K562 (cell line): ENCODE results near the gene FRMD4A. TPM values are rescaled to one million over a fixed set of nuclear protein-coding genes. Genes with fewer than 3 reads are reported as not detected.

Experiments used
- ATAC-seq: fragments of 200-7000 bp; cut with Tn5 transposase; 3 replicates; pipeline ENCODE4 v1.9.1; 2020; ENCODE audit warnings: moderate library complexity
- BruUV-seq: library from RNA; stranded (reverse); fragments of 400-500 nt; replicated peaks from 2 replicates; lab custom pipeline; 2021; lab: Mats Ljungman, UMichigan
- CTCF ChIA-PET: fragments of 300-600 bp; formaldehyde crosslinking; extraction: SDS; loops from one replicate; lab custom pipeline; 2021; ENCODE audit warnings: low intra/inter-chr PET ratio; lab: Yijun Ruan, JAX
- POLR2A ChIA-PET: fragments of 300-600, 350-650 bp; sonication (Branson Sonifier 250); formaldehyde crosslinking; extraction: SDS; loops from one replicate; lab custom pipeline; 2021; ENCODE audit warnings: antibody characterized with exemption, inconsistent platforms; lab: Yijun Ruan, JAX
- DNase-seq, 4 experiments: peaks; one replicate each; pipeline versions ENCODE4 v3.0.0 to v3.0.0-alpha.2; 2011 to 2018; ENCODE audit warnings: low spot score in 3 of 4, mixed read lengths in 3 of 4; ENCODE audit errors: extremely low read depth in 1 of 4
- FAIRE-seq: peaks from 2 replicates; lab custom pipeline; 2011; peaks lifted over from hg19 to GRCh38; lab: Jason Lieb, UNC
- H2AFZ ChIP-seq: 2 replicates; pipeline ENCODE4 v1.6.0; 2011; ENCODE audit warnings: low read depth, low read length, control low read depth, inconsistent platforms
- H3K27ac ChIP-seq: fragments of 200-600 bp; 3 replicates; pipeline ENCODE4 v1.8.0; 2011; ENCODE audit warnings: low read depth, mild to moderate bottlenecking, control low read depth, inconsistent platforms, low read length, moderate library complexity, mixed read lengths; ENCODE audit errors: extremely low read depth
- H3K27me3 ChIP-seq, 2 experiments: fragments of 300-600 bp in 1 of 2; 2 replicates in 1 of 2; 3 replicates in 1 of 2; pipeline versions ENCODE4 v1.6.0 to v1.8.0; 2011; ENCODE audit warnings: inconsistent platforms in 2 of 2, low read length in 2 of 2, mild to moderate bottlenecking in 1 of 2, mixed read lengths in 1 of 2, moderate library complexity in 1 of 2; ENCODE audit not compliant: control insufficient read depth in 2 of 2, insufficient read depth in 2 of 2
- H3K36me3 ChIP-seq: fragments of 300-600 bp; 3 replicates; pipeline ENCODE4 v1.8.0; 2011; ENCODE audit warnings: mild to moderate bottlenecking, low read length, inconsistent platforms; ENCODE audit not compliant: control insufficient read depth, insufficient read depth
- H3K4me1 ChIP-seq, 2 experiments: fragments of 200-600 bp in 1 of 2; replicated peaks in 1 of 2; 2 replicates in 1 of 2; 3 replicates in 1 of 2; pipeline versions ENCODE4 v1.5.1 to v1.8.0; 2011; ENCODE audit warnings: inconsistent platforms in 2 of 2, low read length in 2 of 2, mild to moderate bottlenecking in 1 of 2, mixed read lengths in 1 of 2, moderate library complexity in 1 of 2; ENCODE audit not compliant: control insufficient read depth in 2 of 2, insufficient read depth in 2 of 2
- H3K4me2 ChIP-seq: 2 replicates; pipeline ENCODE4 v1.6.1; 2011; ENCODE audit warnings: low read length, control low read depth, inconsistent platforms, mixed read lengths; ENCODE audit not compliant: insufficient read depth
- H3K4me3 ChIP-seq: fragments of 200-600 bp; sonication (generic), shearing (Covaris generic); 2 replicates; pipeline ENCODE4 v1.5.1; 2016; ENCODE audit warnings: control low read depth, inconsistent platforms
- H3K79me2 ChIP-seq: fragments of 200-600 bp; 3 replicates; pipeline ENCODE4 v1.8.0; 2011; ENCODE audit warnings: low read length, inconsistent platforms; ENCODE audit not compliant: control insufficient read depth, insufficient read depth
- H3K9ac ChIP-seq, 2 experiments: 2 replicates each; pipeline versions ENCODE4 v1.6.0 to v1.6.1; 2011; ENCODE audit warnings: low read depth in 2 of 2, low read length in 2 of 2, control low read depth in 1 of 2, inconsistent platforms in 1 of 2, mild to moderate bottlenecking in 1 of 2, mixed read lengths in 1 of 2; ENCODE audit not compliant: insufficient read depth in 1 of 2
- H3K9me1 ChIP-seq: one replicate; pipeline ENCODE4 v1.6.0; 2011; ENCODE audit warnings: inconsistent platforms, mild to moderate bottlenecking, low read length, moderate library complexity; ENCODE audit not compliant: control insufficient read depth, insufficient read depth
- H3K9me3 ChIP-seq: replicated peaks from 2 replicates; pipeline ENCODE4 v1.5.1; 2011; ENCODE audit warnings: low read depth, low read length, inconsistent platforms; ENCODE audit not compliant: control insufficient read depth, insufficient read depth
- H4K20me1 ChIP-seq: replicated peaks from 2 replicates; pipeline ENCODE4 v1.6.1; 2011; ENCODE audit warnings: low read length, inconsistent platforms, mixed read lengths; ENCODE audit not compliant: control insufficient read depth, insufficient read depth
- CTCFL ChIP-seq: IDR thresholded peaks from 2 replicates; pipeline ENCODE4 v1.6.1; 2011; ENCODE audit warnings: borderline replicate concordance, low read depth, mild to moderate bottlenecking, moderate library complexity, low read length; ENCODE audit not compliant: insufficient read depth, poor library complexity, severe bottlenecking
- ETV6 ChIP-seq, 3 experiments: fragments of 150-350 bp in 1 of 3; sonication (generic) in 1 of 3; formaldehyde crosslinking in 1 of 3; IDR thresholded peaks; 2 replicates each; pipeline versions ENCODE4 v1.6.1 to v1.8.0; 2014 to 2022; ENCODE audit warnings: borderline replicate concordance in 2 of 3, low read depth in 2 of 3, antibody characterized with exemption in 1 of 3, low read length in 1 of 3, mild to moderate bottlenecking in 1 of 3, missing genetic modification reagents in 1 of 3
- FOXA3 ChIP-seq, 2 experiments: fragments of 450-650 bp in 1 of 2; sonication (generic) in 1 of 2; formaldehyde crosslinking; IDR thresholded peaks in 1 of 2; conservative IDR thresholded peaks in 1 of 2; 2 replicates each; pipeline versions ENCODE4 v1.4.0 to v1.8.0; 2020 to 2022; ENCODE audit warnings: mild to moderate bottlenecking in 2 of 2, missing genetic modification reagents in 1 of 2
- FOXJ2 ChIP-seq: fragments of 200-800 bp; sonication (Bioruptor generic); IDR thresholded peaks from 2 replicates; pipeline ENCODE4 v1.6.1; 2016; ENCODE audit warnings: missing genetic modification characterization, missing compliant biosample characterization
- MBD1 ChIP-seq: fragments of 250-450 bp; sonication (Bioruptor Pico); IDR thresholded peaks from 2 replicates; pipeline ENCODE4 v1.8.0; 2022; ENCODE audit warnings: inconsistent platforms
- MEF2A ChIP-seq: IDR thresholded peaks from 2 replicates; pipeline ENCODE4 v1.6.1; 2011; ENCODE audit warnings: low read depth, mild to moderate bottlenecking, low read length, moderate library complexity; ENCODE audit not compliant: control insufficient read depth
- MLLT1 ChIP-seq, 2 experiments: fragments of 450-650 bp; IDR thresholded peaks; 2 replicates each; pipeline ENCODE4 v1.6.1; 2016
- MTA3 ChIP-seq: fragments of 450-650 bp; formaldehyde crosslinking; IDR thresholded peaks from 2 replicates; pipeline ENCODE4 v1.6.1; 2017; ENCODE audit warnings: mild to moderate bottlenecking, borderline replicate concordance
- NFXL1 ChIP-seq: fragments of 450-650 bp; formaldehyde crosslinking; IDR thresholded peaks from 2 replicates; pipeline ENCODE4 v1.4.0; 2021; ENCODE audit warnings: mild to moderate bottlenecking
- POLR2AphosphoS2 ChIP-seq: IDR thresholded peaks from 2 replicates; pipeline ENCODE4 v1.6.1; 2012; ENCODE audit warnings: low read length, improper control_type of control experiment
- SIX5 ChIP-seq, 2 experiments: IDR thresholded peaks; 2 replicates each; pipeline ENCODE4 v1.6.1; 2011; ENCODE audit warnings: low read length in 2 of 2, borderline replicate concordance in 1 of 2, low read depth in 1 of 2, mild to moderate bottlenecking in 1 of 2, moderate library complexity in 1 of 2; ENCODE audit not compliant: insufficient read depth in 1 of 2
- STAT5A ChIP-seq: IDR thresholded peaks from 2 replicates; pipeline ENCODE4 v1.6.1; 2012; ENCODE audit warnings: low read length, inconsistent platforms, borderline replicate concordance
- ZNF253 ChIP-seq: fragments of 250-450 bp; sonication (Bioruptor Pico); conservative IDR thresholded peaks from 2 replicates; pipeline ENCODE4 v1.6.1; 2021; ENCODE audit warnings: mild to moderate bottlenecking
- ZNF280B ChIP-seq: fragments of 250-450 bp; sonication (Bioruptor Pico); IDR thresholded peaks from 2 replicates; pipeline ENCODE4 v1.5.1; 2021; ENCODE audit warnings: mild to moderate bottlenecking
- WGBS: fragments of 100-300 bp; shearing (Covaris generic); methylation state at CpG from one replicate; pipeline ENCODE4 v1.1.6; 2016; ENCODE audit warnings: low coverage, mixed read lengths; ENCODE audit not compliant: insufficient coverage; ENCODE audit errors: missing lambda C conversion rate; 5-methylcytosine and 5-hydroxymethylcytosine counted together
- in situ Hi-C: fragments of 300-500 bp; cut with MboI; formaldehyde crosslinking; loops from 4 replicates; pipeline ENCODE4 v1.15.0; 2018; ENCODE audit warnings: inconsistent platforms, mixed read lengths
- intact Hi-C: fragments of 100-400 bp; cut with micrococcal nuclease; formaldehyde crosslinking; loops from 2 replicates; pipeline ENCODE4 v1.14.2; 2022
- polyA plus RNA-seq, 8 experiments: library from polyadenylated mRNA; depleted of rRNA in 4 of 8; stranded (reverse) in 5 of 8; unstranded in 3 of 8; fragments of >200 nt; fragmentation: Nextera tagmentation in 2 of 8; fragmentation: Illumina TruSeq in 1 of 8; extraction: Ambion mirVana in 2 of 8; extraction: Trizol in 1 of 8; gene quantifications; 2 replicates each; pipeline versions ENCODE4 v1.2.1 to v1.2.3, GENCODE V29; 2011 to 2014; ENCODE audit warnings: inconsistent platforms in 1 of 8, missing spikeins in 1 of 8
- total RNA-seq, 7 experiments: library from RNA; depleted of rRNA in 6 of 7; stranded (reverse); fragments of >200 nt in 6 of 7; fragmentation: Illumina TruSeq in 2 of 7; extraction: Trizol in 2 of 7; gene quantifications; 2 replicates each; pipeline versions ENCODE4 v1.2.1 to v1.2.3, GENCODE V29; 2011 to 2021; ENCODE audit warnings: low replicate concordance in 1 of 7

Gene FRMD4A
- total and polyA plus RNA-seq, 9 of the 15 experiments (the other 6 are each of a cell fraction or from before 2014, with no cell fraction given): 0.80 to 5.2 (median 3.0) TPM

- Histone ChIP-seq H3K4me2 (peak overlapping the region; percentile 62), H3K27me3 (peaks cover 3 to 14% of the 10 kb centered on the region in 2 experiments; a peak in 4 of 5 replicates), H3K79me2 (no peaks in the 10 kb centered on the region), H3K4me1 (no peaks in the 10 kb centered on the region), H2AFZ (peak overlapping the region; percentile 63; the same call in 1 of the 2 replicates), H3K9me3 (no peaks in the 10 kb centered on the region), H3K4me3 (peak overlapping the region; percentile 6; the same call in 1 of the 2 replicates), H3K9ac (no peak overlapping the region), H3K27ac (no peak overlapping the region), H4K20me1 (no peaks in the 10 kb centered on the region), H3K36me3 (no peaks in the 10 kb centered on the region), H3K9me1 (no peaks in the 10 kb centered on the region)
- intact Hi-C loops: no loop called here
- FAIRE-seq (no peak), ATAC-seq (peak; percentile 92), DNase-seq (peak; percentile 34 to 59 (median 46))
- POLR2A ChIA-PET: interaction anchor here (0.6 to 1.0 kb wide), 2 partner anchors 32 to 34 kb away, joined by 3 read pairs; no protein-coding TSS in a partner anchor
- in situ Hi-C loops: no loop called here
- CTCF ChIA-PET: no interaction called here
- BruUV-seq: no TSS peak
- WGBS: 2% methylated on average over 17 of the region's 17 CpGs
- TF ChIP-seq ETV6 (IDR thresholded peaks at IDR 0.05; ENCODE audit: borderline replicate concordance in 1 of 2, low read depth in 2 of 2, low read length in 1 of 2): no peak
- no peak for TF ChIP-seq ETV6 (CRISPR knock-in tag; IDR thresholded peaks at IDR 0.05; ENCODE audit: borderline replicate concordance)
- no peak for TF ChIP-seq MEF2A
- no peak for TF ChIP-seq ZNF253 (CRISPR knock-in tag)
- no peak for TF ChIP-seq NFXL1 (CRISPR knock-in tag)
- no peak for TF ChIP-seq POLR2AphosphoS2
- peak in 1 of 2 experiments; percentile 98; a peak in 2 of 4 replicates for TF ChIP-seq MLLT1 (IDR thresholded peaks at IDR 0.05)
- TF ChIP-seq MTA3: no peak
- TF ChIP-seq FOXJ2: no peak
- TF ChIP-seq FOXA3 (CRISPR knock-in tag; conservative IDR thresholded peaks at IDR 0.05 in 1 of 2, IDR thresholded peaks at IDR 0.05 in 1 of 2): no peak
- no peak for TF ChIP-seq SIX5 (IDR thresholded peaks at IDR 0.05; ENCODE audit: borderline replicate concordance in 1 of 2, insufficient read depth in 1 of 2, low read depth in 1 of 2, low read length in 2 of 2)
- TF ChIP-seq CTCFL: no peak
- no peak for TF ChIP-seq ZNF280B (CRISPR knock-in tag)
- no peak for TF ChIP-seq MBD1
- TF ChIP-seq STAT5A: no peak
Observed at GRCh38 chr10:14153570-14154055, 177.1 kb downstream of the FRMD4A start.
